OCI-LY3 (cell line): ENCODE results near the gene HS2ST1.

Experiments used
- H2AFZ ChIP-seq: fragments of 200-600, 300-600 bp; shearing (Covaris generic); 2 replicates; pipeline ENCODE4 v1.6.0; 2014; ENCODE audit warnings: antibody characterized with exemption, low read depth, low read length
- H3K27ac ChIP-seq: fragments of 200-600, 300-600 bp; sonication (generic); 2 replicates; pipeline ENCODE4 v1.5.1; 2014; ENCODE audit warnings: mild to moderate bottlenecking, low read length, moderate library complexity, mixed read lengths
- H3K27me3 ChIP-seq: fragments of 200-600, 300-600 bp; sonication (generic); 2 replicates; pipeline ENCODE4 v1.6.1; 2014; ENCODE audit warnings: low read depth, low read length, mixed read lengths
- H3K36me3 ChIP-seq: fragments of 200-600, 300-600 bp; sonication (generic); replicated peaks from 2 replicates; pipeline ENCODE3; 2014; ENCODE audit warnings: low read depth, low read length, mixed read lengths
- H3K4me1 ChIP-seq: fragments of 300-600, 200-600 bp; sonication (generic); 2 replicates; pipeline ENCODE4 v1.6.1; 2014; ENCODE audit warnings: low read length, mixed read lengths
- H3K4me2 ChIP-seq: fragments of 200-600, 300-600 bp; sonication (generic); 2 replicates; pipeline ENCODE4 v1.6.1; 2014; ENCODE audit warnings: low read length, mixed read lengths
- H3K4me3 ChIP-seq: fragments of 300-600, 200-600 bp; sonication (generic); 2 replicates; pipeline ENCODE4 v1.5.1; 2014; ENCODE audit warnings: antibody characterized with exemption, mild to moderate bottlenecking, low read length, moderate library complexity
- H3K79me2 ChIP-seq: fragments of 300-600, 200-600 bp; shearing (Covaris generic); 2 replicates; pipeline ENCODE4 v1.6.1; 2014; ENCODE audit warnings: mild to moderate bottlenecking, low read length, mixed read lengths
- H3K9ac ChIP-seq: fragments of 300-600, 200-600 bp; shearing (Covaris generic); 2 replicates; pipeline ENCODE4 v1.6.0; 2014; ENCODE audit warnings: mild to moderate bottlenecking, low read length, moderate library complexity
- H3K9me3 ChIP-seq: fragments of 200-600, 300-600 bp; shearing (Covaris generic); 2 replicates; pipeline ENCODE4 v1.6.1; 2014; ENCODE audit warnings: low read length, mixed read lengths; ENCODE audit not compliant: insufficient read depth
- H4K20me1 ChIP-seq: fragments of 200-600, 300-600 bp; sonication (generic); 2 replicates; pipeline ENCODE4 v1.6.1; 2016; ENCODE audit warnings: low read length, mixed read lengths; ENCODE audit not compliant: insufficient read depth
- CTCF ChIP-seq: fragments of 200-600, 300-600 bp; sonication (generic); IDR thresholded peaks from 2 replicates; pipeline ENCODE4 v1.5.1; 2014; ENCODE audit warnings: antibody characterized with exemption, low read length, low read depth
- EZH2phosphoT487 ChIP-seq: fragments of 200-600 bp; shearing (Covaris generic); IDR thresholded peaks from 2 replicates; pipeline ENCODE4 v1.6.1; 2018; ENCODE audit warnings: antibody characterized with exemption, mixed run types, low read depth

The HS2ST1 gene

GRCh38 chr1:87086120-87086519 is 171.7 kb downstream of the HS2ST1 start:
- no peak overlapping the region for H2AFZ ChIP-seq
- peaks cover 24% of the 10 kb centered on the region for H3K4me1 ChIP-seq
- H3K4me2 ChIP-seq, result 0 out of 2 replicates have a peak overlapping the region, but pooled peaks have one; percentile 11
- no peaks in the 10 kb centered on the region for H3K27me3 ChIP-seq
- H3K9ac ChIP-seq, result no peak overlapping the region
- no peaks in the 10 kb centered on the region for H4K20me1 ChIP-seq
- no peak overlapping the region for H3K27ac ChIP-seq
- H3K9me3 ChIP-seq, result no peaks in the 10 kb centered on the region
- no peaks in the 10 kb centered on the region for H3K36me3 ChIP-seq
- peaks cover 3% of the 10 kb centered on the region; the same call in 1 of the 2 replicates for H3K79me2 ChIP-seq
- H3K4me3 ChIP-seq, result no peak overlapping the region
- TF ChIP-seq EZH2phosphoT487 (no peak), CTCF (no peak)

GRCh38 chr1:87089070-87089736 is 174.8 kb downstream of the HS2ST1 start:
- H3K4me1 ChIP-seq, result peaks cover 20% of the 10 kb centered on the region
- H3K4me2 ChIP-seq, result no peak overlapping the region
- peaks cover 3% of the 10 kb centered on the region; the same call in 1 of the 2 replicates for H3K79me2 ChIP-seq
- H3K27me3 ChIP-seq, result no peaks in the 10 kb centered on the region
- H3K27ac ChIP-seq, result no peak overlapping the region
- no peak overlapping the region for H2AFZ ChIP-seq
- H3K9ac ChIP-seq, result no peak overlapping the region
- no peaks in the 10 kb centered on the region for H3K36me3 ChIP-seq
- H4K20me1 ChIP-seq, result no peaks in the 10 kb centered on the region
- no peaks in the 10 kb centered on the region for H3K9me3 ChIP-seq
- no peak overlapping the region for H3K4me3 ChIP-seq
- no peak for TF ChIP-seq CTCF

- peaks cover under 1% of the 10 kb centered on the region; the same call in 1 of the 2 replicates for H3K79me2 ChIP-seq
- no peak overlapping the region for H3K27ac ChIP-seq
- H3K4me1 ChIP-seq, result peaks cover 20% of the 10 kb centered on the region
- no peaks in the 10 kb centered on the region for H3K27me3 ChIP-seq
- H4K20me1 ChIP-seq, result no peaks in the 10 kb centered on the region
- no peak overlapping the region for H3K9ac ChIP-seq
- no peaks in the 10 kb centered on the region for H3K36me3 ChIP-seq
- no peaks in the 10 kb centered on the region for H3K9me3 ChIP-seq
- H3K4me2 ChIP-seq, result no peak overlapping the region
- H3K4me3 ChIP-seq, result no peak overlapping the region
- no peak for TF ChIP-seq CTCF
- no peak for TF ChIP-seq EZH2phosphoT487
- H2AFZ ChIP-seq, result no peak overlapping the region
Observed at GRCh38 chr1:87089823-87090222, 175.4 kb downstream of the HS2ST1 start.

GRCh38 chr1:87091425-87091824 is 177.0 kb downstream of the HS2ST1 start:
- no peak overlapping the region for H2AFZ ChIP-seq
- peaks cover 12% of the 10 kb centered on the region for H3K4me1 ChIP-seq
- H3K36me3 ChIP-seq, result no peaks in the 10 kb centered on the region
- no peaks in the 10 kb centered on the region for H3K27me3 ChIP-seq
- H3K9ac ChIP-seq, result no peak overlapping the region
- no peak overlapping the region for H3K4me3 ChIP-seq
- TF ChIP-seq EZH2phosphoT487 (no peak), CTCF (no peak)
- no peaks in the 10 kb centered on the region for H4K20me1 ChIP-seq
- no peaks in the 10 kb centered on the region for H3K79me2 ChIP-seq
- peak overlapping the region; percentile 25; the same call in 1 of the 2 replicates for H3K4me2 ChIP-seq
- no peaks in the 10 kb centered on the region for H3K9me3 ChIP-seq
- H3K27ac ChIP-seq, result no peak overlapping the region
